HG02763 (cell line): Measurements from ENCODE around the gene TNPO1.
"Not testable (repeated sequence)": the region's sequence is repeated elsewhere in the genome, so short reads cannot be mapped to it uniquely, and the experiment has no call there.

Experiments
- ATAC-seq: cut with Tn5 transposase; IDR thresholded peaks from one replicate; pipeline ENCODE4 v1.9.1; 2021; ENCODE audit warnings: mild to moderate bottlenecking, moderate library complexity; ENCODE audit not compliant: unreplicated experiment

Gene TNPO1

GRCh38 chr5:72922422-72922821 lies 106.0 kb downstream of the TNPO1 start:
- ATAC-seq, result no peak

GRCh38 chr5:72925336-72926010 lies 109.0 kb downstream of the TNPO1 start:
- ATAC-seq, result no peak

GRCh38 chr5:72932686-72933085 lies 116.2 kb downstream of the TNPO1 start:
- not testable (repeated sequence) for ATAC-seq

GRCh38 chr5:72934953-72935725 lies 118.7 kb downstream of the TNPO1 start:
- ATAC-seq, result not testable (repeated sequence)

- no peak for ATAC-seq
These were observed 120.4 kb downstream of the TNPO1 start for GRCh38 chr5:72936893-72937292.

- no peak for ATAC-seq
These were observed 121.1 kb downstream of the TNPO1 start for GRCh38 chr5:72937517-72938061.

- no peak for ATAC-seq
These were observed 121.7 kb downstream of the TNPO1 start for GRCh38 chr5:72938206-72938605.

- no peak for ATAC-seq
These were observed 123.6 kb downstream of the TNPO1 start for GRCh38 chr5:72940082-72940481.

- no peak for ATAC-seq
These were observed 126.8 kb downstream of the TNPO1 start for GRCh38 chr5:72943307-72943706.

GRCh38 chr5:72947498-72947897 lies 131.0 kb downstream of the TNPO1 start:
- no peak for ATAC-seq

- no peak for ATAC-seq
These were observed 133.0 kb downstream of the TNPO1 start for GRCh38 chr5:72949481-72949880.

GRCh38 chr5:72951671-72952468 lies 135.4 kb downstream of the TNPO1 start:
- ATAC-seq, result no peak

- ATAC-seq, result no peak
These were observed 137.9 kb downstream of the TNPO1 start for GRCh38 chr5:72954389-72954788.

- ATAC-seq, result peak; percentile 38
These were observed 138.8 kb downstream of the TNPO1 start for GRCh38 chr5:72955143-72955767.

GRCh38 chr5:72955768-72956323 lies 139.4 kb downstream of the TNPO1 start, which contains the start of gene FCHO2:
TSS of gene FCHO2 (plus strand) at chr5:72956041. CDS start at chr5:72956097, 56 bp downstream.
- peak; percentile 95 for ATAC-seq

GRCh38 chr5:72956324-72957140 lies 140.1 kb downstream of the TNPO1 start:
- ATAC-seq, result peak; percentile 30

GRCh38 chr5:72957337-72957736 lies 140.9 kb downstream of the TNPO1 start:
- no peak for ATAC-seq

GRCh38 chr5:72959257-72959656 lies 142.8 kb downstream of the TNPO1 start:
- no peak for ATAC-seq
